HG03139 (cell line): ENCODE measurements around the gene HOXD12.

Source experiments
- ATAC-seq: cut with Tn5 transposase; IDR thresholded peaks from one replicate; pipeline ENCODE4 v1.9.1; 2021; ENCODE audit not compliant: unreplicated experiment

The HOXD12 gene

GRCh38 chr2:176147210-176147799 is 47.7 kb downstream of the HOXD12 start:
- no peak for ATAC-seq

GRCh38 chr2:176147800-176148496 is 48.4 kb downstream of the HOXD12 start:
- no peak for ATAC-seq

DNA sequence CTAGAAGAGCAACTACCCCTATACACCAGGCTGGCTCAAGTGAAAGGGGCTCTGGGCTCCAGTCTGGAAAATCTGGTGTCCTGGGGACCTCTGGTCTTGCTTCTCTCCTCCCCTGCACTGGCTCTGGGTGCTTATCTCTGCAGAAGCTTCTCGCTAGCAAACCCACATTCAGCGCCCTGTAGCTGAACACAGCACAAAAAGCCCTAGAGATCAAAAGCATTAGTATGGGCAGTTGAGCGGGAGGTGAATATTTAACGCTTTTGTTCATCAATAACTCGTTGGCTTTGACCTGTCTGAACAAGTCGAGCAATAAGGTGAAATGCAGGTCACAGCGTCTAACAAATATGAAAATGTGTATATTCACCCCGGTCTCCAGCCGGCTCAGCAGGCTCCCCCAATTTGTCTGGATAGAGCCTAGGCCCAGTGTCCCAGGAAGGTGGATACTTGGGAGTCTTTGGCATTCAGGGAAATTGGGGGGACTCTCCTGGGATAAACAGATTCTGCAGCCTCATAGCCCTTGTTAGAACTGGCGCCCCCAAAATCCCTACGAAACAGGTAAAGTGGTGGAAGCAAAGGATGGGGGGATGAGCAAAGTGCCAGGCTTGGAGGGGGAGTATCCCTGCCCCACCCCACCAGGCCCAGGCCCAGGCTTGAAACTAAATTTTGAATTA is 49.3 kb downstream of the HOXD12 start:
- no peak for ATAC-seq

- ATAC-seq: no peak
Measured at GRCh38 chr2:176149481-176149938, 49.9 kb downstream of the HOXD12 start.

DNA sequence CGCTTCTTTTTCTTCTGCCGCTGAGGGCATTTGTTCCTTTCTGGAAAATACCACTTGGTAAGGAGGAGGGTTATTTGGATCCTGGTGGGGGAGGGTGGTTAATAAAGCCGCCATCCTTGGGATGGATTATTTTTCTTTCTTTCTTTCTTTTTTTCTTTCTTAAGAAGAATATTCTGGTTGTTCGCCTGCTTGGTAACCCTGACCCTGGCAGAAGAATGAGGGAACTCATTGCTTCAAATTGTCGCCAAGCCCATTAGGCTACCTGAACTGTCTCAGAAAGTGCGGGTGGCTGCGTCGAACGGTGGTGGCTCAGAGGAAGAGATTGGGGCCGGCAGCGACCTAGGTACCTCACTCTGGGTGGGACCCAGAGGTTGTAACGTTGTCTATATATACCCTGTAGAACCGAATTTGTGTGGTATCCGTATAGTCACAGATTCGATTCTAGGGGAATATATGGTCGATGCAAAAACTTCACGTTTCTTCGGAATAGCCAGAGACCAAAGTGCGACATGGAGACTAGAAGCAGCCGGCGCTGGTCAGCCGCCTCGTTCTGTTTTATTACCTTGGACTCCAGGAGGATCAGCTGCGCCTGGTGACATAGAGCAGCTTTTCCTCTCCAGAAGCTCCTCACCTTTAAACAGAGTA is 50.5 kb downstream of the HOXD12 start:
- no peak for ATAC-seq

DNA sequence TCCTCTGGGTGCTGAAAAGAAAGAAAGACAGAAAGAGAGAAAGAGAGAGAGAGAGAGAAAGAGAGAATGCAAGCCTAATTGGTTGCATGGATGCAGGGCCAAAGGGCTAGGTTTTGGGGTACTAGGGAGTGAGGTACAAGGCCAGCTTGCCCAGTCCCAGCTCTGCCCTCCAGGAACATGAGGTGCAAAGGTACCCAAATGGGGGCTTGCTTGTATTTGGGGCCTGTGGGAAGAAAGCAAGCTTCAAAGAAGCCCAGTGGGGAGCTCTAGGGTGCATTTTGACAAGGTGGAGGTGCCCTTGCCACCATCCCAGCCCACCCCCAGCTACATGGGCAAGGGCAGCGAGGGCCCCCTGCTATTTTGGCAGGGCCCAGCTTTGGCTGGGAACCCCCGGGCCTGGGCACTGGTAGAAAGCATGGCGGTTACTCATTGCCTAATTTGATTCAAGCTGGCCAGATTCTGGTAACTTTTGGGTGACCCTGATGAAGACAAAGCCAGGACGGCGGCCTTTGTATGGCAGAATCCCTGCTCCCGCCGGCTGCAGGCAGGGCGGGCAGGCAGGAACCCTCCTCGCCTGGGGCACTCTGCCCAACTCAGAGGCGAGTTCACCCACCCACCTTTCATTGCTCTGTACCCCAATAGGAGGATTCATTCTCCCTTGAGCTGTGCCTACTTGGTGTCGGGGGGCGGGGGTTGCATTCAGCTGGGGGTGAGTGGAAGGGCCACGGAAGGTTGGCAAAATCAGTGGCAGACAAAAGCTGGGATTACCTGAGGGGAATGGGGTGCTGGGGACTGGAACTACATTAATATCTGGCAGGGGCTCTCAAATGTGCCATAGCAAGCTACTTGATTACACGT is 51.2 kb downstream of the HOXD12 start:
- ATAC-seq: no peak

GRCh38 chr2:176151442-176152287 is 52.1 kb downstream of the HOXD12 start, which contains the start of gene HOXD4:
Gene HOXD4, plus strand, starts transcription at chr2:176151550. Its CDS starts 84 bp downstream, at chr2:176151634.
- no peak for ATAC-seq
